GM04504 (cell line): ENCODE results near the gene VEZT.

ENCODE experiments used
- DNase-seq: peaks from one replicate; pipeline ENCODE4 v3.0.0-alpha.2; 2012; ENCODE audit warnings: low read depth

Gene VEZT

GRCh38 chr12:95200128-95200894 lies 17.3 kb upstream of the VEZT start:
- no peak for DNase-seq

GRCh38 chr12:95201056-95201670 lies 16.4 kb upstream of the VEZT start:
- no peak for DNase-seq

GRCh38 chr12:95202691-95203486 lies 14.7 kb upstream of the VEZT start:
- no peak for DNase-seq

GRCh38 chr12:95203487-95204030 lies 14.0 kb upstream of the VEZT start:
- no peak for DNase-seq

GRCh38 chr12:95204141-95204866 lies 13.3 kb upstream of the VEZT start:
- no peak for DNase-seq

- DNase-seq: no peak
Measured at GRCh38 chr12:95205016-95205624, 12.5 kb upstream of the VEZT start.

- peak; percentile 57 for DNase-seq
Measured at GRCh38 chr12:95205685-95206084, 11.9 kb upstream of the VEZT start.

- no peak for DNase-seq
Measured at GRCh38 chr12:95206916-95207315, 10.7 kb upstream of the VEZT start.

- no peak for DNase-seq
Measured at GRCh38 chr12:95207407-95207806, 10.2 kb upstream of the VEZT start.

- DNase-seq: no peak
Measured at GRCh38 chr12:95208678-95209077, 8.9 kb upstream of the VEZT start.

- DNase-seq: no peak
Measured at GRCh38 chr12:95212586-95212985, 5.0 kb upstream of the VEZT start.

GRCh38 chr12:95213119-95213518 lies 4.5 kb upstream of the VEZT start:
- no peak for DNase-seq

GRCh38 chr12:95213928-95214327 lies 3.7 kb upstream of the VEZT start:
- no peak for DNase-seq

GRCh38 chr12:95214466-95214865 lies 3.1 kb upstream of the VEZT start:
- DNase-seq: no peak

GRCh38 chr12:95215949-95216348 lies 1.7 kb upstream of the VEZT start:
- no peak for DNase-seq

GRCh38 chr12:95216711-95217376 lies 763 bp upstream of the VEZT start:
- no peak for DNase-seq

GRCh38 chr12:95218150-95219133 lies 835 bp downstream of the VEZT start:
- peak; percentile 39 for DNase-seq

GRCh38 chr12:95220190-95220589 lies 2.6 kb downstream of the VEZT start:
- DNase-seq: no peak

GRCh38 chr12:95220726-95221125 lies 3.1 kb downstream of the VEZT start:
- DNase-seq: no peak
